HS-5 (cell line): Measurements from ENCODE around the gene SCG3.

Source experiments
- DNase-seq: peaks from one replicate; pipeline ENCODE4 v3.0.0-alpha.2; 2012; ENCODE audit warnings: low read depth

SCG3 gene

DNA sequence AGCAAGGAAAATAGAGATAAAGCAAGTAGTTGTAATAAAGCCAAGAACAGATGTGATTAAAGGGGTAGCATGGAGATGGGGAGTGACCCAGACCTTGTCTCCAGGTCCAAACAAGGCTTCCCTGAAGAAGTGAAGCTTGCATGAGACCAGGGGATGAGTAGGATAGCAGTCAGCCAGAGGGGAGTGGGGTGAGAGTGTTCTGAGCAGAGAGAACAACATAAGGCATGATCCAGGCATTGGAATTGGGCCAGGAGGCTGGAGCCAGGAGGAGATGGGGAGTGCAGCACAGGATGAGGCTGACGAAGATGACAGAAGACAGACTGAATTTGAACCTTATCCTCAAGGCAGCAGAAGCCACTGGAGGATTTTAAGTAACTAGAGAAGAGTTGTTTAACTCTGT is 77.3 kb downstream of the SCG3 start:
- no peak for DNase-seq

GRCh38 chr15:51759557-51760070 is 78.3 kb downstream of the SCG3 start:
- peak; percentile 58 for DNase-seq

DNA sequence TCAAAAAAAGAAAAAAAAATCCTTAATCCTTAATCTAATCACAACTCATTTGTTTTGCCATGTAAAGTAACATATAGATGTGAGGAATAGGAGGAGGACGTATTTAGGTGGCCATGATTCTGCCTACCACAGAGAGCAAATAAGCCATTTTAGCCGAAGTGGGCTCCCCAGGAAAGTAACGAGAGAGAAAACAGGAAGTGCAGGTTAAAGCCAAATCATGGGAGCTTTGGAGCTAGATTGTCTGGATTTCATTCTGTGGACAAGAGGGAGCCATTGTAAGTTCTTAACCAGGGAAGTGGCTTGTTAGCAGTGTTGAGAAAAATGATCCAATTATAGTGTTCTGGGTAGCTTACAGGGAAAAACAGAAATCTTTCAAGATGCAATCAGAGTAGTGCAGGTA is 79.5 kb downstream of the SCG3 start:
- DNase-seq = no peak

DNA sequence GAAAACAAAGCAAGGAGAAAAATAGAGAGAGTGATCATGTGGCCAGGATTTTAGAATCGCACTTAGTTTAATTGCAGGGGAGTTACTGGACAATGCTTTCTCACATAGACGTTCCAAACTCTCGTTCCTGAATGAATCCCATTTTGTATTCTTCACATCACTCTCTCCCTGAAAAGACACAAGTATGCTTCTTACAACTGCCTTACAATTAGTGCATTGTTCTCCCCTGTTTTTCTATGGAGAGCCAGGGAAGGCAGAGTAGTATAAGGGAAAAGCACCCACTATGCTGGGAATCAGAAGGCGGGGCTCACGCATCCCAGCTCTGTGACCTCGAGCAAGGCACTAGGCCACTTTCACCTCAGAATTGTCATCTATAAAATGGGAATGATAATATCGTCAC is 84.4 kb downstream of the SCG3 start:
- DNase-seq = no peak

GRCh38 chr15:51766341-51766740 is 85.0 kb downstream of the SCG3 start:
- DNase-seq = no peak

DNA sequence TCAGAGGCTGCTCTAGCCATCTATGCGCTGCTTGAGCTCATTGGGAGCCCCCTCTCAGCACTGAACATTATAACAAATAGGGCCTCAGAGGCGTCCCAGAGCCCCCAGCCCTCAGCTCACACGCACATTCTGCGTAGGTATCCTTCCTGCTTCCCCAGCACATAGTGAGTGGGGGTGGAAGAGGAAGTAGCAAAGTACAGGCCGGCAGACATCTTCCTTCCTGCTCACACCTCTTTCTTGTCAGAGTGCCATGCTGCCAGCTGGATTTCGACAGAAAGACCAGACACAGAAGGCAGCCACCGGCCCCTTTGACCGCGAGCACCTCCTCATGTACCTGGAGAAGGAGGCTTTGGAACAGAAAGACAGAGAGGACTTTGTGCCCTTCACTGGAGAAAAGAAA is 86.7 kb downstream of the SCG3 start:
- no peak for DNase-seq
